ENCODE results near the gene SLC22A14.

GRCh38 chr3:38360345-38360744 lies 78.3 kb downstream of the SLC22A14 start:
- TF ChIP-seq CTCF (IDR thresholded peaks at IDR 0.05) (no peak), POLR2A (IDR thresholded peaks at IDR 0.05) (no peak)

All from Peyer's patch (tissue), 4 donors.